ENCODE results near the gene DGAT2.
"Not testable (repeated sequence)": the region's sequence is repeated elsewhere in the genome, so short reads cannot be mapped to it uniquely, and the experiment has no call there.

The DGAT2 gene

DNA sequence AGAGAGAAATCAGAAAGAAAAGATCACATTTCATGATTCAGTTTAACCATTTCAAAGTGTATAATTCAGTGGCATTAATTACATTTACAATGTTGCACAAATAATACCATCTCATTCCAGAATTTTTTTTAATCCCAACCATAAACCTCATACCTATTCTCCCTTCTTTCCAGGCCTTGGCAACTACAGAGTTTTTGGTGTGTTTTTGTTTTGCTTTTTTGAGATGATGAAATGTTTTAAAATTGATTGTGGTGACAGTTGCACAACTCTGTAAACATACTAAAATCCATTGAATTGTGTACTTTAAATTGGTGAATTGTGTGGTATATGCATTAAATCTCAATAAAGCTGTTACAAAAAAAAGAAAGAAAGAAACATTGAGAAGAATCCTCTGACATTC, 13.6 kb upstream of the DGAT2 start:
- DNase-seq (ENCODE audit: low spot score), result not testable (repeated sequence)

DNA sequence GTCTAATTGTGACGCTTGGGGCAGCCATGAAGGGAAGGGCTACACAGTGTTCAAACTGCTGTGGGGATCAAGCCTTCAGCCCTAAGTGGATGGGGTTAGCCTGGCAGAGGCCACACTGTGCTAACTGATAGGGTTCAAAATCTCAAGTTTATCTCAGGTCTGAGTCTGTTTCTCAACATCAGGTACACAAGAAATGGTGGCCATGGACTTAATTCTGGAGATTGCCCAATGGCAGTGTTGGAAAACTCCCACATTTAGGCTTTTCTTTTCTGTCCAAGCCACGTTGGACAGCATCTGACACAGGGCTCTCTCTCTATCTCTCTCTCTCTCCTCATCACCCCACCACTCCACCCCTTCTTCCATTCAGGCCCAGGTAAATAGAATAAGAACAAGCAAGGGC, 10.9 kb upstream of the DGAT2 start:
- no peak for DNase-seq (ENCODE audit: low spot score)

DNA sequence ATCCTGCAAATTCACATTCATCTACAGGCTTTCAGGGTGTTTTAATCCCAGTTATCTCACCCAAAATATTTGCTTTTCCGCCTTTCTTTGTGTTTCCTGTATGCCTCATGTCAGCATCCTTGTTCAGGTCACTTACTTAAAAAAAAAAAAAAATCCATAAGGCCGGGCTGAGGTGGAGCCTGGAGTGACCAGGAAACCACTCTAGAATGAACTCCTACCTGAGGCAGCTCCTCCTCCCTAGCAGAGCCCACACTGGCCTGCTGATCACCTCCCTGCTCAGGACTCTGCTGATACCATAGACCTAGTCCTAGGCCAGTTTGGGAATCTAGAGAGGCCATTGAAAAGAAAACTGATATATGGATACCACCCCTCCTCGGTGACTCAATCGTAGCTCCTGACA, 8.7 kb upstream of the DGAT2 start:
- DNase-seq (ENCODE audit: low spot score), result no peak

DNA sequence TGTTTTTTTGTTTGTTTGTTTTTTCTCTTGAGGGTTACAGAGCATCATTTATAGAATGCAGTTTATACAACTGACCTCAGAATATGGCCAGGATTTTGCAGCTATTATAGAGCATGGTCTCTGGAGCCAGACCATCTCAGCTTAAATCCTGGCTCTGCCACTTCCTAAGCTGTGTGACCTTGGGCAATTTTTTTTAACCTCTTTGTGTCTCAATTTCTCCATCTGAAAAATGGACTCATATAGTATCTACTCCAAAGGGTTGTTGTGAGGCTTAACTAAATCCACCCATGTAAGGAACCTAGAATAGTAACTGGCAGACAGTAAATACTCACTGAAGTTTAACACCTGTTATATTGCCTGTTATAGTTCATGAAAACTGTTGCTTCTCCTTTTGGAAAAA, 8.3 kb upstream of the DGAT2 start:
- DNase-seq (ENCODE audit: low spot score), result no peak

DNA sequence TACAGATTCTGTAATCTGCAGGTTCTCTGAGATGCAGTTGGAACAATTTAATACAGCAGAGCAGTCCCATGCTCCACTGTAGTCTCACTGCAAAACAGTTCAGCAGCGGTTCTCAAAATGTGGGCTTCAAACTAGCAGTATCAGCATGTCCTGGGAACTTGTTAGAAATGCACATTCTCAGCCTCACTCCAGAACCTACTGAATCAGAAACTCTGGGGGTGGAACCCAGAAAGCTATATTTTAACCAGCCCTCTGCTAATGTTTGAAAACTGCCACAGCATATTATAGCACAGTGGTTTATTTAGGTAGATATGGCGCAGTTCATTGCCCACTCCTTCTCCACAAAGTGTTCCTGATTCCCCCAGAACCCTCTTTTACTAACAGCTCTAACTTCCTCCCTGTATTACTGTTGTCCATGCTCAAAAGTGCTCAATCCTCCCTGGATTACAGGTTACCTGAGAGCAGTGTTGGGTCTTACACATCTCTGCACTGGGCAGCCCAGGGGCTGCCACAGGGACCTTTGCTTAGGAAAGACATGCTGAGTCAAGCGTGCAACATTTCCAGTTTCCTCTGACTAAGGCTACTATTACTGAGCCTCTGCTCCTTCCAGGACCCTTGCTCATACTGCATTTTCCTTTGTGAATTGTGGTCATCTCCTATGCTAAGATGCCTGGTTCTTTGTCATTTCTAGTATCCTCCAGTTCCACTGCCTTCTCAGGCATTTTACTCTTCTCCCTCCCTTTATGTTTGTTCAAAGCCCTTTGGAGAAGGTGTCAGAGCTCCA, 7.7 kb upstream of the DGAT2 start:
- no peak for DNase-seq (ENCODE audit: low spot score)

DNA sequence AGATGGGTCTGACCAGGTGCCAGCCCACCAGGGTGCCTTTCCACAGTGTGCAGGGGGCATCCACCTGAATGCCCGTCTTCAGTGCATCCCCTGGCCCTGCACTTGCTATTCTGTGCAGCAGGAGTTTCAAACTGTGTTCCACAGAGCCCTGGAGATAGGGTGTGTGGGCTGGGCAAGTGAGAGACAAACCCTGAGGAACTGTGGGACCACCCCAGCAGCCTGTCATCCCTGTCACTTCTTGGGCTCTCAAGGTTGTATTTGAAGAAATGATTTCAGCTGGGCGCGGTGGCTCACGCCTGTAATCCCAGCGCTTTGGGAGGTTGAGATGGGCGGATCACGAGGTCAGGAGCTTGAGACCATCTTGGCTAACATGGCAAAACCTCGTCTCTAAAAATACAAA, 6.4 kb upstream of the DGAT2 start:
- DNase-seq (ENCODE audit: low spot score), result no peak

DNA sequence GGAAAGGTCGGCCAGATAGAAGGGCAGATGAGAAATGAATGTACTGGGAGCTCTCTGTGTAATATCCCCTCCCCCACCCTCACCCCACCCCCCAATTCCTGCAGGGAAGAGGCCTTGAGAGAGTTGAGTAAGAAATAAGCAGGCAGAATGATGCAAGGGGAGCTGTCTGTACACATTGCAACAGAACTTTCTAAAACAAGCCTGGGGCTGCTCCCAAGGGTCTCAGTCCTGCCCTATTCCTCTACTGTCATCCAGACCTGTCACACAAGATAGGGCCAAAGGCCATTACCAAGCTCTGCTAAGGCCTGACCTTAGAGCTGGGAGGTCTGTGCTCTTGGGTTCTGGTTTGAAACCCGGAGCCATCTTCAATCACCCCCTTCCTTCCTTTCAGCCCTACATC, 5.7 kb upstream of the DGAT2 start:
- DNase-seq (ENCODE audit: low spot score), result no peak

DNA sequence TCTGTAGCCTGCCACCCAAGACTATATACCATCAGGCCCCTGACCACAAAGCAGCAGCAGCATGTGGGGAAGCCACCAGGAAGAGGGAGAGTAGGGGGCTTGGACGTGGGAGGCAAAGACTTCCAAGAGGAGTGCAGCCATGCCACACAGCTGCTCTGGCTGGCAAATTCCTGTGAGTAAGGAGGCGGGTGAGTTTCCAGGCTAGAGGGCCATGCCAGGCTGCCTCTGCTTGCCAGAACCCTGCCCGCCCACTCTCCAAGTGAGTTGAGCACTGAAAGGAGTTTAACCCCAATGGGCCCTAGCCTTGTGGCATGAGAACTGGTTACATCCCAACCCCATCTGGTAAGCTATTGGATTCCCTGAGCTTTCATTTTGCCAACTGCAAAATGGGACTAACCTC, 4.7 kb upstream of the DGAT2 start:
- DNase-seq (ENCODE audit: low spot score), result no peak

DNA sequence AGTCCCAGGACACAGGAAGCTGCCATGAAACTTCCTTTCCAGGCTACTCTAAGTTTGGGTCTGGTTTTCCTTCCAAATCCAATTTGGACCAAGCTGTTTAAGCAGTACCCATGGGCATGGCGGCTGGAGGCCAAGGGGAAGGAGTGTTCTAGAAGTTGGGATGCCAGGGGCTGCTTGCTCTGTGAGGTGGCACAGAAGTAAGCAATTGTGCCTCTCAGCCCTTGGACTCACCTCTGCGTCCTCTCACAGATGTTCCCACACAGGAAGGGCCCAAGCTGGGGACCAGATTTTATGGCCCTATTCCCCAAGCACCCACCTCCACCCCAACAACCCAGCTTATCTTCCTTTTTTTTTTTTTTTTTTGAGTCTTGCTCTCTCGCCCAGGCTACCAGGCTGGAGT, 3.5 kb upstream of the DGAT2 start:
- no peak for DNase-seq (ENCODE audit: low spot score)

DNA sequence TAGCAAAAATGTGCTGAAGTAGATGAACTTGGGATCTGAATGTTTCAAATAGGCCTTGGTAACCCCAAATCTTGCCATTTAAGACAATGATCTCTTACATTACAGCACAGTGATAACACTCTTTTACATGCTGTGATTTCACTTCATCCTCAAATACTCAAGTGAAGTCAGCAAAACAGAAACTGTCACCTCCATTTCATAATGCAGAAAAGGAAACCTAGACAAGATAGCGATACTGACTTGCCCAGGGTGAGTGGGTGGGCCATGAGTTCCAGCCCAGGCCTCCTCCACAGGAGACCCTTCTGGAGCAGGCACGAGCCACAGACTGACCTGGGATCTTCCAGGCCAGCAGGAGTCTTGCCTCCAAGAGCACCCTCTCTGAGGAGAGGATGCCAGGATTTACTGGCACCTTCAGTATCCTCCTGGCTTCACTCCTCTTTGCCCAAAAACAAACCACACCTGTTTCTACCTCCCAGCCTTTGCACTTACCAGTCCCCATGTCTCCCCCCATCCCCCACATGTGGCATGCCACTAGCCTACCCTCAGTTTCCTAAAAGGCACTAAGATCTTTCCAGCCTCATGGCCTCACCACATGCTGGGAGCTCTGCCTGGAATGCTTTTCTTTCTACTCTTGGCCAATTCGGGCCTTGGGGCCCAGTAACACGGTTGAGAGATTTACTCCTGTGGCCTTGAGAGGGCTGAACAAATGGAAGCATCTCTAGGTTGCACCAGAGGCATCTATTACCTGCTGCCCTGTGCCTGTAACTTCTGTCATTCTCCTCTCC, 1.9 kb upstream of the DGAT2 start:
- DNase-seq (ENCODE audit: low spot score), result no peak

DNA sequence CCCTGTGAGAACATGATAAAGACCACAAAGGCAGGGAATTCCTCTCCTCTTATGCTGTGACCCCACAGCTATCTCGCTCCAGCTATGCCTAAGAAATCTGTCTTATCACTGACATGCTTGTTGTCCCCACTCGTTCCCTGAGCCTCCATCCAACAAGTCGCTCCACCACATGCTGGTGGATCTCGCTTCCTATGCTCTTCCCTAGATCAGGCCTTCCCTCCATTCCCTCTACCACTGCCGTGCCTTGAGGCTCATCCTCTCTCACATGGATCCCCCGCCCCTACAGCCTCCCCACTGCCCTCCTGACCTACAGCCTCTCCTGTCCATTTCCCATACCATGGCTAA, 1.4 kb upstream of the DGAT2 start:
- no peak for DNase-seq (ENCODE audit: low spot score)

DNA sequence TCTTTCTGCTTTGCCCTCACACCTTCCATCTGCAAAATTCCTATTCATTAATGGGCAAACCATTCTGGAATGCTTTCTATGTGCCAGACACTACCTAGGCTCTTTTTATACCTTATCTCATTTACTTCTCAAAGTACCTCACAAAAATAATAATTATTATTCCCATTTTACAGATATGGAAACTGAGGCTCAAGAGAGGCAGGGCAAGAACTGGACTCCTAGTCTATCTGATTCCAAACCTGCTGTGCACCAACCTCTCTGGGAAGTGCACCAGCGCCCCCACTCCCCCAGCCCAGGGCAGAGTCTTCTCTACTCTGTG, 826 bp upstream of the DGAT2 start:
- no peak for DNase-seq (ENCODE audit: low spot score)

DNA sequence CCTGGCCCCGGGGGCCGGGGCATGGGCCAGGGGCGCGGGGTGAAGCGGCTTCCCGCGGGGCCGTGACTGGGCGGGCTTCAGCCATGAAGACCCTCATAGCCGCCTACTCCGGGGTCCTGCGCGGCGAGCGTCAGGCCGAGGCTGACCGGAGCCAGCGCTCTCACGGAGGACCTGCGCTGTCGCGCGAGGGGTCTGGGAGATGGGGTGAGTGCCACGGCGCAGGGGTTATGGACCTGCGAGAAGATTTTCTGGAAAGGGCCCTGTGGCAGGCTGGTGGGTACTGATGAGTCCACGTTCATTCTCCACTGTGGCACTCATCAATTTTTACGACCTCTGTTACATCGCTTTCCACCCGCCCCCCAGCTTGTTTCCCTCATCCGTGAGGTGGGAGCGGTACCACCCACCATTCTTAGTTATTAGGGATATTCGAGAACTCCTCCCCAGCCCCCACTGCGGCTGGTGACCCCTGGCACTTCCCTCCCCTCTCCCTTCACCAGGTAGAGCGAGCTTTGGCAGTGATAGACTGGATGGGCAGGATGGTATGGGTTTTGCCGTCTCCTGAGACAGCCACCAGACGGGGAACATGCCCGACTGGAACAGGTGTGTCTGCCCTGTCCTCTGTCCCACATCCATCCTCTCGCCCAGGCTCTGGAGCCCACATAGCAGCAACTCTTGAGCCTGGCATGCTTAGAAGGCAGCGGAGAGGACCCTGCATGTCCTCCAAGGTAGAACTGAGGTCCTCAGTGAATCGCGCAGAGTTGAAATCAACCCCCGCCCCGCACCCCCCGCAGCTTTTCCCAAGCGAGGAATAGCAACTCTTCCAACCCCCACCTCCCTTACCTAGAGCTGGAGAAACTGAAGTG, 562 bp downstream of the DGAT2 start:
- DNase-seq (ENCODE audit: low spot score), result no peak

DNA sequence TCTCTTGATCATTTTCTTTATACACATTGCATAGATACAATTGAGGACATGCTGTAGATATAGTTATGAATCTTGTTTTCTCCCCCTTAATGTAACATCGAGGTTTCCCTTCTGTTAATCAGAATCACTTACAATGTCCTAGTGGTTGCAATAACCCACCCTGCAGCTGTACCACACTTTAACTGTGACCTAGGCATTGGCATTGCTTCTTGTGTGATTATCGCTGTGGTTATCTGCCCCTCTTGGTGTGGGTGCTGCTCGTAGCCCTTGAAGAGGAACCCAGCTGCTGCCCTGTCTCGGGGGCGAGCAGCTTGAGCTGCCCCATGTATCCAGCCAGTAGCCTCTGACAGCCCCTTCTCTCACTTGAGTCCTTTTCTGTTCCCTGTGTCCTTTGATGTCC, 1.5 kb downstream of the DGAT2 start:
- no peak for DNase-seq (ENCODE audit: low spot score)

DNA sequence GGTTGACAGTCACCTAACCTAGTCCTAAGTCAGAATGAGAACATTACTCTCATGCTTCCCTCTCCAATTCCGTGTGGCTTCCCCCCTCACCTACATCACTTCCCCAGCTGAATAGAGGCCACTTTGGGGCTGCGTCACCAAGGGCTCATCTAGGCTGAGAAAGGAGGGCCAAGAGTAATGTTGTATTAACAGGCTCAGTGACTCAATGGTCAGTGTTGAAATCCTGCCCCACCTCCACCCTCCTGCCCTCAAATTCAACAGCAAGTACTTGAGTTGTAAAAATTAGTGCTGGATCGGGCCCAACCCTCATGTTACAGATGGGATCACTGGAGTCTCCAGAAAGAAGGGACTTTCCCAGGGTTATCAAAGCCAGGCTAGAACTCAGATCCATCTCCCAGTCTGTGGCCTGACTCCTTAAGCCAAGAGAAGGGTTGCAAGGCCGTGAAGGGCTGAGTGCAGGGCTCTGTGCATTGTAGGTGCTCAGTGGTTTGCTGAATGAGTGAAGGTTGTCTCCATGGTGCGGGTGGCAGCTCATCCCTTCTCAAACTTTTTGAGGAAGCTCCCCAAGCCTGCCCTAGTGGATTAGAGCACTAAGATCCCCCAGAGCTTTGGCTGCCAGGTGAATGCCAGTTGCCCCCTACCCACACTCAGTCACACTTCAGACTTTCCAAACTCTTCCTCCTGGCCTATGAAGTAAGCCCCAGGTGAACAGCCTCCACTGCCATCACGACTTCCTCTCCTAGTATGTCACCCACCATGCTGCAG, 3.2 kb downstream of the DGAT2 start:
- no peak for DNase-seq (ENCODE audit: low spot score)

DNA sequence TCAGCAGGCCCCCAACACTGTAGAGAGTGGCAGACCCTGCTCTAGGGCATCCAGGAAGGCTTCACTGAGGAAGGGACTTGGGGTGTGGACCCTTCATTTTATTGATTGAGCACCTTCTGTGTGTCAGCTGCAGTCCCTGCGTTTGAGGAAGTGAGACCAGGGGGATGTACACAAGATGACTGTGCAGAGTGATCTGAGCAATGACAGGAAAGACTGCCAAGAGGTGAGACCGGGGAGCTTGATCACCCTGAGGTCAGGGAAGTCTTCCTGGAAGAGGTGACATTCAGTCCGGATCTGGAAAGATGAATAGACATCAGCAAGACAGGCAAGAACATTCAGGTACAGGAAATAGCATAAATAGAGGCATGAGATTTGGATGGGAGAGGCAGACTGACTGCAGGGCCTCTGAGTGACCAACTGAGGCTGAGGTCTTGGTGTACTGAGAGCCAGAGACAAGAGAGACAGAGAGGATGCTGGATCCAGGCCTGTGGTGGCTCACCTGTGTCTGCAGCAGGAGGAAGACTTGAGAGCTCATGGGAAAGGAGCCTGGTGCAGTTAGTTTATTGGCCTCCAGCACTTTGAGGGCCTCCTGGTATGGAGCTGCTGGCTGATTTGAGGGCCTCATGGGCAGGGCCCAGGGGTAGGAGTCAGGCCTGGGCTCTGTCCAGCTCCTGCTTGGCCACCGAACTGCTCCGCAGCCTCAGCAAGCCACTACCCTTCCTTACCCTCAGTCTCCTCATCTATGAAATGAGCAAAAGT, 5.2 kb downstream of the DGAT2 start:
- no peak for DNase-seq (ENCODE audit: low spot score)

DNA sequence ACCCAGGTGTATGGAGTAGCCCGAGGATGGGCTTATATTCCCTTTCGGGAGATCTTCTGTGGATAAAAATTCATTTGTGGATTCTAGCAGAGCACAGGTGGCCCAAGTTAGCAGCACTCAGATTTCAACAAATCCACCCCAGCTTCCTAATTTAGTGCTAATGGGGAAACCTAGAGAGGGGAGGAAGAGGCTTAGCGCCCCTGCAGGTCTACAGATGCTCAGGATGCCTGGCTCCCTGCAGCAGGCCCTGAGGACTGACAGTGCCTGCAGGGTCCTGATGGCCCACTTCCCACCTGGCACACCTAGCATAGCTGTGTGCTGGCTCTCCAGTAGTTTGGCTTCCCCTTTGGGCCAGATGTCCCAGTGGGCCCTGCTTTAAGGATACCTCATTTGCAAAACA, 6.5 kb downstream of the DGAT2 start:
- DNase-seq (ENCODE audit: low spot score), result no peak

DNA sequence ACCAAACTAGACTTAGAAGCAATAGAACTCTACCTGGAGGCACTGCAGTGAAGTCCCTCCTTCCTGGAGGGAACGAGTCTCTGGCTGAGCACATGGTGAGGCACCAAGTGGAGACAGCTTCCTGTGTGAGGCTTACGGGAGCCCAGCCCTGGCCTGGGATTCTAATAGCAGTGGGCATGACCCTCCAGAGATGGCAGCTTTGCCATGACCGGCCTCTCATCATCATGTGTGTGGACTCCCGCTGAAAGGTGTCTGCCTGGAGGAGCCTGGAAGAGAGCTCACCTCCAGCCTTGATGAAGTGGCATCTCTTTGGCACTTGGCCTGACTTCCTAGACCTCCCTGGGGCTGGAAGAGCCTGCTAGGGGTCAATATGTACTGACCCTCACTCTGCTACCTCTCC, 8.0 kb downstream of the DGAT2 start:
- DNase-seq (ENCODE audit: low spot score), result no peak

DNA sequence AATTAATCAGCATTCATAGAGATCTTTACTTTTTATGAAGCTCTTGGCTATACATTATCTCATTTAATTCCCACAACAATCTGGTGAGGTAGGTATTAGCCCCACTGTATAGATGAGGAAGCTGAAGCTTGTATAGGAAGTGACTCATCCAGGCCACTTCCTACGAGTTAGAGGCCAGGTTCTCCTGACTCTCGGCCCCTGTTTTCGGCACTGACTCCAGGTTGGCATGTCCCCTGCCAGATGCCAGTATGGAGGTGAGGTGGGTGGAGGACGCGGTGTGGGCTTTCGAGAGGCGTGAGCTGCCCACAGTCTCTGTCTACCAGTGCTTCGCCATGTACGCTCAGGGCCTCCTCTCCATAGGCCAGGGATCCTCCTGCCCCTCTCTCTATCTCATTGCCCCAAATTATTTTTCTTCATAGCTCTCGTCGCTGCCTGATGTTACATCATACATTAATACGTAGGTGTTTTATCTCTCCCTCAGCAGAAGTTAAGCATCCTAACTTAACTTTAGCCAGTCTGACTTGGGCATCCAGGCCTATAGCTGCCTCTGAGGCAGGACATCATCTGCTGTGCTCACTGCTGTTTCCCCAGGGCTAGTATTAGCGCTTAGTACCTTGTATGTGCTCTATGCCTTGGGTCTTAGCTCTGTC, 9.0 kb downstream of the DGAT2 start:
- DNase-seq (ENCODE audit: low spot score), result no peak

DNA sequence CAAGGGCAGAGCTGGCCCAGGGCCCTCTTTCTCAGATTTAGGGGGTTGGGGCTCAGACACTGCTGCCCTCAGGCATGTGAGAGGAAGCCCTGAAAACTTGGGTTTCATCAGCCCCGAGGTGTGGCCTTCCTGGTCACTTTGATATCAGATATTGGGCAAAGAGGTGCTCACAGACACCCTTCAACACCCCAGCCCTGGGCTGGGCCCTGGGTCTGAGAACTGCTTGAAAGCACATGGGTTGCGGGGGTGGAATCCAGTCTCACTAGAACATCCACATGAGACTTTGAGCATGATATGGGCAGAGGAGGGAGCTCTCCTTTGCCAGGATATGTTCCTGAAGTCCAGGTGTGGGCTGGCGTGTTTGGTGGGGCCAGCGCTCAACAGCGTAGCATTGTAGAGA, 10.4 kb downstream of the DGAT2 start:
- no peak for DNase-seq (ENCODE audit: low spot score)

DNA sequence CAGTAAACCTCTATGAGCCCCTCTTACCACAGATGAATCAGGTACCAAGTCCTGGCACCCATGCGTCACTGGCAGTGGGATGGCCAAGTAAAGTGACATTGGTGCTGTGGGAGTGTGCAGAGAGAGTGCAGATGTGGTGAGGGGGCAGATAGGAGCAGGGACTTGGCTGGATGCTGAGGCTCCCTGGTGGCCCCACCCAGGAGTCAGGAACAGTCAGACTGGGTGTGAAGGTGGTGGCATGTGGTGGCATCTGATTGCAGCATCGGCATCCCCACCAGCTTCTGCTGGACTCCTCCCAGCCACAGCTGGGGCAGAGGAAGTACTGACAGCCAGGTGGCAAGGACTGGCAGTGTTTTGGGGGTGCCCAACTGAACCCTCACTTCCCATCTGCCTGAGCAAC, 11.4 kb downstream of the DGAT2 start:
- DNase-seq (ENCODE audit: low spot score), result no peak

Data from ecto neural progenitor cell (in vitro differentiated cells).